Mesendoderm (in vitro differentiated cells): ENCODE measurements around the gene PMS2. TPM values are rescaled to one million over a fixed set of nuclear protein-coding genes. Genes with fewer than 3 reads are reported as not detected.
"Not testable (repeated sequence)": the region's sequence is repeated elsewhere in the genome, so short reads cannot be mapped to it uniquely, and the experiment has no call there.

Source experiments
- DNase-seq: peaks from one replicate; pipeline ENCODE4 v3.0.0; 2013
- H2AK5ac ChIP-seq: 2 replicates; pipeline ENCODE4 v1.6.1; 2013; ENCODE audit warnings: low read length, inconsistent platforms
- H2BK120ac ChIP-seq: 2 replicates; pipeline ENCODE4 v1.6.1; 2013; ENCODE audit warnings: low read depth, mild to moderate bottlenecking, low read length, moderate library complexity, mixed read lengths
- H2BK15ac ChIP-seq: replicated peaks from 2 replicates; pipeline ENCODE4 v1.6.1; 2013; ENCODE audit warnings: low read depth, mild to moderate bottlenecking, moderate library complexity
- H2BK5ac ChIP-seq: 2 replicates; pipeline ENCODE4 v1.6.1; 2013; ENCODE audit warnings: low read length, inconsistent platforms
- H3K18ac ChIP-seq: 2 replicates; pipeline ENCODE4 v1.6.1; 2013; ENCODE audit warnings: mild to moderate bottlenecking, low read length, mixed read lengths
- H3K23ac ChIP-seq: one replicate; pipeline ENCODE4 v1.6.1; 2013; ENCODE audit warnings: low read length
- H3K27ac ChIP-seq: 2 replicates; pipeline ENCODE4 v1.5.1; 2013; ENCODE audit warnings: low read depth, mild to moderate bottlenecking, inconsistent platforms, low read length, moderate library complexity
- H3K27me3 ChIP-seq: 2 replicates; pipeline ENCODE4 v1.6.1; 2013; ENCODE audit warnings: low read length, control low read depth, mild to moderate bottlenecking, inconsistent platforms; ENCODE audit not compliant: insufficient read depth, poor library complexity
- H3K36me3 ChIP-seq: 2 replicates; pipeline ENCODE4 v1.6.1; 2013; ENCODE audit warnings: low read length, inconsistent platforms; ENCODE audit not compliant: control insufficient read depth, insufficient read depth
- H3K4ac ChIP-seq: one replicate; pipeline ENCODE4 v1.6.1; 2013; ENCODE audit warnings: low read depth, mild to moderate bottlenecking, low read length, moderate library complexity
- H3K4me1 ChIP-seq: 2 replicates; pipeline ENCODE4 v1.6.1; 2013; ENCODE audit warnings: low read depth, low read length, inconsistent platforms; ENCODE audit not compliant: control insufficient read depth
- H3K4me2 ChIP-seq: 2 replicates; pipeline ENCODE4 v1.6.1; 2013; ENCODE audit warnings: low read length
- H3K4me3 ChIP-seq: 2 replicates; pipeline ENCODE4 v1.5.1; 2013; ENCODE audit warnings: mild to moderate bottlenecking, low read length
- H3K56ac ChIP-seq: one replicate; pipeline ENCODE4 v1.6.1; 2013; ENCODE audit warnings: low read length
- H3K79me1 ChIP-seq: 2 replicates; pipeline ENCODE4 v1.6.1; 2013; ENCODE audit warnings: low read length, inconsistent platforms
- H3K79me2 ChIP-seq: 2 replicates; pipeline ENCODE4 v1.6.1; 2013; ENCODE audit warnings: mild to moderate bottlenecking, low read length; ENCODE audit not compliant: control insufficient read depth, insufficient read depth
- H3K9ac ChIP-seq: 2 replicates; pipeline ENCODE4 v1.6.1; 2013; ENCODE audit warnings: low read length, inconsistent platforms
- H4K5ac ChIP-seq: one replicate; pipeline ENCODE4 v1.6.1; 2013; ENCODE audit warnings: low read length
- H4K8ac ChIP-seq: one replicate; pipeline ENCODE4 v1.6.1; 2013; ENCODE audit warnings: low read depth, mild to moderate bottlenecking, control low read depth, low read length, moderate library complexity
- WGBS: extraction: QIAGEN DNeasy Blood & Tissue Kit; methylation state at CpG from one replicate; pipeline ENCODE4 v1.1.7; 2013; ENCODE audit warnings: low lambda C conversion rate, missing lambda C conversion rate; ENCODE audit not compliant: insufficient coverage; ENCODE audit errors: extremely low coverage; 5-methylcytosine and 5-hydroxymethylcytosine counted together
- polyA plus RNA-seq, 2 experiments: library from polyadenylated mRNA; stranded (reverse); fragments of 200-250 nt; gene quantifications; one replicate each; pipeline ENCODE4 v1.2.3, GENCODE V29; 2013

The PMS2 gene, protein sequence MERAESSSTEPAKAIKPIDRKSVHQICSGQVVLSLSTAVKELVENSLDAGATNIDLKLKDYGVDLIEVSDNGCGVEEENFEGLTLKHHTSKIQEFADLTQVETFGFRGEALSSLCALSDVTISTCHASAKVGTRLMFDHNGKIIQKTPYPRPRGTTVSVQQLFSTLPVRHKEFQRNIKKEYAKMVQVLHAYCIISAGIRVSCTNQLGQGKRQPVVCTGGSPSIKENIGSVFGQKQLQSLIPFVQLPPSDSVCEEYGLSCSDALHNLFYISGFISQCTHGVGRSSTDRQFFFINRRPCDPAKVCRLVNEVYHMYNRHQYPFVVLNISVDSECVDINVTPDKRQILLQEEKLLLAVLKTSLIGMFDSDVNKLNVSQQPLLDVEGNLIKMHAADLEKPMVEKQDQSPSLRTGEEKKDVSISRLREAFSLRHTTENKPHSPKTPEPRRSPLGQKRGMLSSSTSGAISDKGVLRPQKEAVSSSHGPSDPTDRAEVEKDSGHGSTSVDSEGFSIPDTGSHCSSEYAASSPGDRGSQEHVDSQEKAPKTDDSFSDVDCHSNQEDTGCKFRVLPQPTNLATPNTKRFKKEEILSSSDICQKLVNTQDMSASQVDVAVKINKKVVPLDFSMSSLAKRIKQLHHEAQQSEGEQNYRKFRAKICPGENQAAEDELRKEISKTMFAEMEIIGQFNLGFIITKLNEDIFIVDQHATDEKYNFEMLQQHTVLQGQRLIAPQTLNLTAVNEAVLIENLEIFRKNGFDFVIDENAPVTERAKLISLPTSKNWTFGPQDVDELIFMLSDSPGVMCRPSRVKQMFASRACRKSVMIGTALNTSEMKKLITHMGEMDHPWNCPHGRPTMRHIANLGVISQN
- polyA plus RNA-seq (2013, experiment 1 of 2): 6.3 TPM
- 7.0 TPM for polyA plus RNA-seq (2013, experiment 2 of 2)

- Histone ChIP-seq H3K79me2 (peaks cover 31% of the 10 kb centered on the region), H3K56ac (peak within 1 kb of the TSS; percentile 100), H2AK5ac (no peak within 1 kb of the TSS), H4K5ac (no peak within 1 kb of the TSS), H2BK120ac (peak within 1 kb of the TSS; percentile 73), H3K79me1 (peaks cover 2% of the 10 kb centered on the region), H3K4me1 (no peaks in the 10 kb centered on the region), H3K27ac (peak within 1 kb of the TSS; percentile 81), H3K36me3 (peaks cover 2% of the 10 kb centered on the region), H4K8ac (peak within 1 kb of the TSS; percentile 88), H3K9ac (peak within 1 kb of the TSS; percentile 96), H3K18ac (peak within 1 kb of the TSS; percentile 60), H3K27me3 (no peaks in the 10 kb centered on the region), H3K4me3 (peak within 1 kb of the TSS; percentile 89), H3K23ac (peak within 1 kb of the TSS; percentile 89), H3K4ac (no peak within 1 kb of the TSS), H2BK15ac (no peak within 1 kb of the TSS), H3K4me2 (peak within 1 kb of the TSS; percentile 66), H2BK5ac (peak within 1 kb of the TSS; percentile 87)
- no CpG with 5 or more reads among the region's 84 CpGs for WGBS
- peak; percentile 100 for DNase-seq
These were observed at the start of gene PMS2, which contains the start of gene AIMP2 for GRCh38 chr7:6008668-6009611. TSS of gene PMS2 (minus strand) at chr7:6009049. CDS start at chr7:6009019, 30 bp downstream. TSS of gene AIMP2 (plus strand) at chr7:6009272. CDS start at chr7:6009364, 92 bp downstream.

DNA sequence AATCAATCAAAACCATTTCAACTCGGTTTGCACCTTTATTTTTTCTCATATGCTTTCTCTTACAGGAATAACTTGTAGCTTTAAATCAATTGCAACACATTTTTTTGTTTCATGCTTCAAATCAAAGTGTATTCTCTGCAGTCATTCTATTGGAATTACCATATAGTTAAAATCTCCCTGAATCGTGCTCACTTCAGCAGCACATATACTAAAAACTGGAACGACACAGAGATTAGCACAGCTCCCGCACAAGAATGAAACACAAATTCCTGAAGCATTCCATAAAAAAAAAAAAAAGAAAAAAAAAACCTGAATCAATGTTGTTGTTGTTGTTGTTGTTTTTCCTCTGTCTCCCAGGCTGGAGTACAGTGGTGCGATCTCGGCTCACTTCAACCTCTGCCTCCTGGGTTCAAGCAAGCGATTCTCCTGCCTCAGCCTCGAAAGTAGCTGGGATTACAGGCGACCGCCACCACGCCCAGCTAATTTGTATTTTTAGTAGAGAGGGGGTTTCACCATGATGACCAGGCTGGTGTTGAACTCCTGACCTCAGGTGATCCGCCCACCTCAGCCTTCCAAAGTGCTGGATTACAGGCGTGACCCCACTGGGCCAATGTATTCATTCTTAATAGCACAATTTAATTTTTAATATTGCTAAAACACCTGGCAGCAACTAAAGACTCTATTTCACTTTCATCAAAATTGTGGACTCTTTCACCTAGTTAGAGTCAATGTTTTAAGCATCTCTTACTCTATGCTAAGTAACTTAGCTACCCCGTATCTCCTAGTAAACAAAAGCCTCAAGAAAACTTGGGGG, 48.7 kb upstream of the PMS2 start:
- Histone ChIP-seq H3K27me3 (no peaks in the 10 kb centered on the region), H3K79me2 (peaks cover 15% of the 10 kb centered on the region), H3K4me3 (no peak overlapping the region), H2BK120ac (no peak overlapping the region), H4K8ac (no peak overlapping the region), H3K56ac (peak overlapping the region; percentile 34), H2BK5ac (no peak overlapping the region), H2AK5ac (no peak overlapping the region), H3K4me2 (peak overlapping the region; percentile 29), H3K4me1 (no peaks in the 10 kb centered on the region), H3K23ac (no peak overlapping the region), H3K4ac (no peak overlapping the region), H4K5ac (no peak overlapping the region), H3K36me3 (peaks cover 3% of the 10 kb centered on the region), H3K79me1 (peaks cover 1% of the 10 kb centered on the region), H3K9ac (peak overlapping the region; percentile 91), H3K18ac (no peak overlapping the region), H2BK15ac (no peak overlapping the region), H3K27ac (no peak overlapping the region)
- WGBS: no CpG with 5 or more reads among the region's 14 CpGs
- DNase-seq: peak; percentile 3

- Histone ChIP-seq H3K79me2 (peaks cover 15% of the 10 kb centered on the region), H3K56ac (no peak overlapping the region), H3K4ac (no peak overlapping the region), H3K27ac (no peak overlapping the region), H3K4me1 (no peaks in the 10 kb centered on the region), H2AK5ac (no peak overlapping the region), H3K4me3 (no peak overlapping the region), H3K9ac (no peak overlapping the region), H3K18ac (no peak overlapping the region), H3K4me2 (no peak overlapping the region), H2BK120ac (no peak overlapping the region), H4K8ac (no peak overlapping the region), H3K79me1 (peaks cover 1% of the 10 kb centered on the region), H3K36me3 (peaks cover 3% of the 10 kb centered on the region), H3K23ac (no peak overlapping the region), H3K27me3 (no peaks in the 10 kb centered on the region), H2BK15ac (no peak overlapping the region), H4K5ac (no peak overlapping the region), H2BK5ac (no peak overlapping the region)
- no CpG with 5 or more reads among the region's 1 CpG for WGBS
- no peak for DNase-seq
These were observed 47.8 kb upstream of the PMS2 start for GRCh38 chr7:6056616-6057015.

DNA sequence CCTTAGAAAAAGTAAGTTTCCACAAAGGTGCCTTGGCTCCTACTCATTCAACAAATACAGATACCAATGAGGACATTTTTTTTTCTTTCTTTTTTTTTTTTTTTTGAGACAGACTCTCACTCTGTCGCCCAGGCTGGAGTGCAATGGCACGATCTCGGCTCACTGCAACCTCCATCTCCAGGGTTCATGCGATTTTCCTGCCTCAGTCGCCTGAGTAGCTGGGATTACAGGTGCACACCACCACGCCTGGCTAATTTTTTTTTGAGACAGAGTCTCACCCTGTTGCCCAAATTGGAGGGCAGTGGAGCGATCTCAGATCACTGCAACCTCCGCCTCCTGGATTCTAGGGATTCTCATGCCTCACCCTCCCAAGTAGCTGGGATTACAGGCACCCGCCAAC, 42.3 kb upstream of the PMS2 start:
- H3K36me3 ChIP-seq, H3K27ac ChIP-seq, H3K79me1 ChIP-seq, H3K56ac ChIP-seq, H2BK120ac ChIP-seq, H2BK5ac ChIP-seq, H2AK5ac ChIP-seq, H3K4me3 ChIP-seq, H3K4ac ChIP-seq, H3K4me2 ChIP-seq, H2BK15ac ChIP-seq, H3K27me3 ChIP-seq, DNase-seq, H4K8ac ChIP-seq, H3K18ac ChIP-seq, H3K4me1 ChIP-seq, H3K9ac ChIP-seq, H3K79me2 ChIP-seq, H4K5ac ChIP-seq, H3K23ac ChIP-seq: not testable (repeated sequence)
- no CpG with 5 or more reads among the region's 9 CpGs for WGBS

- Histone ChIP-seq H3K36me3 (peaks cover 7% of the 10 kb centered on the region), H3K79me2 (no peaks in the 10 kb centered on the region), H3K4ac (no peak overlapping the region), H2BK120ac (no peak overlapping the region), H3K27ac (no peak overlapping the region), H3K4me3 (no peak overlapping the region), H4K8ac (no peak overlapping the region), H3K56ac (no peak overlapping the region), H2BK15ac (no peak overlapping the region), H3K23ac (no peak overlapping the region), H3K18ac (no peak overlapping the region), H3K4me2 (no peak overlapping the region), H3K79me1 (peaks cover 1% of the 10 kb centered on the region), H4K5ac (no peak overlapping the region), H2BK5ac (no peak overlapping the region), H3K27me3 (no peaks in the 10 kb centered on the region), H3K9ac (no peak overlapping the region), H3K4me1 (no peaks in the 10 kb centered on the region), H2AK5ac (no peak overlapping the region)
- WGBS: no CpG with 5 or more reads among the region's 4 CpGs
- no peak for DNase-seq
These were observed 40.9 kb upstream of the PMS2 start for GRCh38 chr7:6049780-6050179.
